A673 (cell line): ENCODE results near the gene PSMB11.

Experiments
- CTCF ChIP-seq: fragments of 300-800, 200-600 bp; sonication (generic); conservative IDR thresholded peaks from 2 replicates; pipeline ENCODE4 v1.5.1; 2017; ENCODE audit warnings: low read depth, mild to moderate bottlenecking, antibody characterized with exemption, low read length, moderate library complexity, mixed read lengths
- EZH2 ChIP-seq: fragments of 200-600 bp; sonication (generic); IDR thresholded peaks from 2 replicates; pipeline ENCODE4 v1.6.1; 2017; ENCODE audit warnings: borderline replicate concordance, low read depth, mild to moderate bottlenecking, mixed read lengths, antibody characterized with exemption, low read length; ENCODE audit not compliant: poor library complexity, severe bottlenecking

- TF ChIP-seq CTCF: no peak
- no peak for TF ChIP-seq EZH2
Measured at GRCh38 chr14:23005451-23006187, 36.4 kb upstream of the PSMB11 start.
